Gastrocnemius medialis (tissue), 4 donors: ENCODE data around the gene DLEC1.

Source experiments
- CTCF ChIP-seq, 5 experiments: fragments of 450-650 bp in 3 of 5; fragments of 200-600 bp in 2 of 5; sonication (generic) in 2 of 5; IDR thresholded peaks in 4 of 5; conservative IDR thresholded peaks in 1 of 5; 1 replicate in 4 of 5; 2 replicates in 1 of 5; pipeline ENCODE4 v1.5.1; 2016 to 2019; ENCODE audit warnings: antibody characterized with exemption in 5 of 5, mild to moderate bottlenecking in 3 of 5, moderate library complexity in 3 of 5
- POLR2A ChIP-seq, 2 donors: fragments of 450-650 bp; IDR thresholded peaks; one replicate each; pipeline ENCODE4 v1.6.1; 2017; ENCODE audit warnings: antibody characterized with exemption in 2 of 2, mild to moderate bottlenecking in 2 of 2, moderate library complexity in 2 of 2

DNA sequence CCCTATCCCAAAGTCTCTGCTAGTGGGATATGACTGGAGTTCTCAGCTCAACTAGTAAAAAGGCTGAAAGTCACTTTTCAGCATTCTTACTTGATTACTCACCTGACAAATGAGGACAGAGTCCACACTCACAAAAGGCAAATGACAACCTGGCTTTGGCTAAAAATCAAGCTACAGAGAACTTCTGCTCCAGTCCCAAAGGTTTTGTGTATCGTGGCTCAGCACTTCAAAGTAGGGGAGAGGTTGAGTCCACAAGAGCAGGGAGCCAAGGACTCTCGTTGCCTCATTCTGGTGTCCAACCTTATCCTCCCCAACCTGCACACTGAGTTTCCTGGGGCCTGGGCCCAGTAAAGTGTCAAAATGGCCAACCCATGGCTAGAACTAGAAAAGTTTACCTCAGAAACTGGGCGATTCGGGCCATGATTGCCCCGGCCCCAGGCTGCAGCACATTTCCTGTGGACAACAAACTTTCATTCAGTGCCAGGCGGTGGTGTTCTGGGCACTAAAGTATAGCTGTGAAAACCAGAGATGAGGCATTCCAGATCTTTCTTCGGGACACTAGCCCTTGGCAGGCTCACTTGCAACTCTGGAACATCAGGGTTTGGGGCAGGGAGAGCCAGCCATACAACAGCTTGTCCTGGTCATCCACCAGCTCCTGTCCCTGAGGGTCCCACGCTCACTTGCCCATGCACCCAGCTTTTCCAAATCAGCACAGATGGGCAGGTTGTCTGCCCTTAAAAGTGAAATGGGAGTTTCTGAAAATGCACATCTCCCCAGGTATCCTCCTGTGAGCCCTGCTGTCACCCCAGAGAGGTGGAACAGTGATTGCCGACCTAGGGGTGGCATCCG lies 94.8 kb downstream of the DLEC1 start:
- TF ChIP-seq CTCF (IDR thresholded peaks at IDR 0.05 in 4 of 5, conservative IDR thresholded peaks at IDR 0.05 in 1 of 5) (no peak), POLR2A (IDR thresholded peaks at IDR 0.05) (no peak)
